ENCODE data around the gene NT5M.

DNA sequence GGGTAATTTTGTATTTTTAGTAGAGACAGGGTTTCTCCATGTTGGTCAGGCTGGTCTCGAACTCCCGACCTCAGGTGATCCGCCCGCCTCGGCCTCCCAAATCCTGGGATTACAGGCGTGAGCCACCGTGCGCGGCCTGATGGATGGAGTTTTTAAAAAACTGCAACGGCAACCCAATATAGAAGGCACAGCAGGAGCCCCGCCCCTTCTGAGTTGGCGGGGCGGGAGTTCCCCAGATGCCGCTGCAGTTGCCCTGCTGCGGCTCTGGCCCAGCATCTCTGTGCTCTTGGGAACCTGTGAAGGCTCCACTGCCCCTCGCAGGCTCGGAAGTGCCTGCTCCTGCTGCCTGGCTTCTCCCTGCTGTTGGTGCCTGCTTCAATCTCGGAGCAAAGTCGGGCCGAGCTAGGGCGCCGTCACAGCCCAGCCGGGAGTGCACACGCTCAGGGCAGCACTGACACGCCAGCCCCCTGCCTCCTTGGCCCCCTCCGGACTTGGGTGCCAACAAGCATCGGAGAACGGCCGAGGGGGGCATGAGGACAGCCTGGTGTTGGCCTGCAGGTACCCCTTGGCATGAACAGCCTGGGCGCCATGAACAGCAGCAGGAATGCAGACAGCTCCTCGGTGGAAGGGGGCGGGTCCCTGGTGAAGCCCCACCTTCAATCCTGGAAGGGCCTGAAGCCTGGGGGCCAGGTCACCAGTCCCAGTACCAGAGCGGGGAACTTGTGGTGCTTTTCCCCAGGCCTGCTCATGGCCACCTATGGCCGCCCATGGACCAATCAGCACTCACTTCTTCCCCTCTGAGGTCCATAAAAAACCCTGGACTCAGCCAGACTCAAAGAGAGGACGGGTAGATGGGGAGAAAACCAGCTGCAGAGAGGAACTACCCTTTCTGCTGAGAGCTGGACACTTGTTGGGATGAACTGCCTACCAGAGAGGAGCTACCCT is 2.3 kb upstream of the NT5M start:
- TF ChIP-seq CTCF (IDR thresholded peaks at IDR 0.05) (no peak), POLR2A (IDR thresholded peaks at IDR 0.05) (no peak)
